ENCODE results near the gene DDX10. TPM values are rescaled to one million over a fixed set of nuclear protein-coding genes. Genes with fewer than 3 reads are reported as not detected.

Gene DDX10
- total and polyA plus RNA-seq, 8 donors: 11.6 to 22.6 (median 17.6) TPM

- Histone ChIP-seq H3K4me1 (peaks cover 0 to 7% (median 0%) of the 10 kb centered on the region in 4 donors), H3K27ac (no peak overlapping the region), H3K9me3 (no peaks in the 10 kb centered on the region), H3K36me3 (no peaks in the 10 kb centered on the region), H3K27me3 (no peaks in the 10 kb centered on the region), H3K4me3 (no peak overlapping the region)
- no peak for DNase-seq
- TF ChIP-seq POLR2A (IDR thresholded peaks at IDR 0.05) (no peak), POLR2AphosphoS5 (IDR thresholded peaks at IDR 0.05) (no peak), EP300 (IDR thresholded peaks at IDR 0.05) (no peak), CTCF (IDR thresholded peaks at IDR 0.05) (no peak)
- 78 to 87% (median 80%) methylated on average over 2 of the region's 2 CpGs for WGBS, 5 donors
- intact Hi-C loops (cut with DNase I; ENCODE audit: low total_unique reads): no loop called here
Measured at GRCh38 chr11:108873310-108873709, 208.4 kb downstream of the DDX10 start.

GRCh38 chr11:108873941-108874340 lies 209.1 kb downstream of the DDX10 start:
- DNase-seq: no peak
- TF ChIP-seq POLR2AphosphoS5 (IDR thresholded peaks at IDR 0.05) (no peak), POLR2A (IDR thresholded peaks at IDR 0.05) (no peak), CTCF (IDR thresholded peaks at IDR 0.05) (no peak), EP300 (IDR thresholded peaks at IDR 0.05) (no peak)

GRCh38 chr11:108875134-108875533 lies 210.3 kb downstream of the DDX10 start:
- no peak for TF ChIP-seq CTCF (IDR thresholded peaks at IDR 0.05)
- no peak for TF ChIP-seq POLR2AphosphoS5 (IDR thresholded peaks at IDR 0.05)
- no peak for TF ChIP-seq EP300 (IDR thresholded peaks at IDR 0.05)
- no peak for TF ChIP-seq POLR2A (IDR thresholded peaks at IDR 0.05)
- no peak overlapping the region for H3K4me3 ChIP-seq
- WGBS, 5 donors: 89 to 94% (median 92%) methylated on average over 2 of the region's 2 CpGs
- no peak overlapping the region for H3K27ac ChIP-seq
- DNase-seq: no peak
- no peaks in the 10 kb centered on the region for H3K27me3 ChIP-seq
- intact Hi-C loops (cut with DNase I; ENCODE audit: low total_unique reads): no loop called here
- no peaks in the 10 kb centered on the region for H3K9me3 ChIP-seq
- H3K36me3 ChIP-seq: no peaks in the 10 kb centered on the region
- peaks cover 0 to 5% (median 0%) of the 10 kb centered on the region in 4 donors for H3K4me1 ChIP-seq

More at GRCh38 chr11:108873941-108874340, 209.1 kb downstream of the DDX10 start:
- H3K27ac ChIP-seq: no peak overlapping the region
- peaks cover 0 to 7% (median 0%) of the 10 kb centered on the region in 4 donors for H3K4me1 ChIP-seq
- H3K9me3 ChIP-seq: no peaks in the 10 kb centered on the region
- no peaks in the 10 kb centered on the region for H3K27me3 ChIP-seq
- WGBS, 5 donors: 93 to 97% (median 94%) methylated on average over 4 of the region's 4 CpGs
- H3K36me3 ChIP-seq: no peaks in the 10 kb centered on the region
- H3K4me3 ChIP-seq: no peak overlapping the region
- intact Hi-C loops (cut with DNase I; ENCODE audit: low total_unique reads): no loop called here

- Histone ChIP-seq H3K27ac (no peak overlapping the region), H3K36me3 (no peaks in the 10 kb centered on the region), H3K4me3 (no peak overlapping the region), H3K9me3 (no peaks in the 10 kb centered on the region), H3K27me3 (no peaks in the 10 kb centered on the region), H3K4me1 (no peaks in the 10 kb centered on the region)
- DNase-seq: no peak
- 71 to 91% (median 86%) methylated on average over 2 of the region's 2 CpGs for WGBS, 5 donors
- TF ChIP-seq CTCF (IDR thresholded peaks at IDR 0.05) (no peak), POLR2A (IDR thresholded peaks at IDR 0.05) (no peak), POLR2AphosphoS5 (IDR thresholded peaks at IDR 0.05) (no peak), EP300 (IDR thresholded peaks at IDR 0.05) (no peak)
- intact Hi-C loops (cut with DNase I; ENCODE audit: low total_unique reads): no loop called here
Measured at GRCh38 chr11:108877178-108877577, 212.3 kb downstream of the DDX10 start.
